CD4-positive, alpha-beta T cell treated with Interleukin-15 for 4 hours (primary cell): ENCODE data around the gene IL4I1.

ENCODE experiments used
- DNase-seq: peaks from one replicate; pipeline ENCODE4 v3.0.0-alpha.2; 2020; ENCODE audit warnings: low spot score

IL4I1 gene

DNA sequence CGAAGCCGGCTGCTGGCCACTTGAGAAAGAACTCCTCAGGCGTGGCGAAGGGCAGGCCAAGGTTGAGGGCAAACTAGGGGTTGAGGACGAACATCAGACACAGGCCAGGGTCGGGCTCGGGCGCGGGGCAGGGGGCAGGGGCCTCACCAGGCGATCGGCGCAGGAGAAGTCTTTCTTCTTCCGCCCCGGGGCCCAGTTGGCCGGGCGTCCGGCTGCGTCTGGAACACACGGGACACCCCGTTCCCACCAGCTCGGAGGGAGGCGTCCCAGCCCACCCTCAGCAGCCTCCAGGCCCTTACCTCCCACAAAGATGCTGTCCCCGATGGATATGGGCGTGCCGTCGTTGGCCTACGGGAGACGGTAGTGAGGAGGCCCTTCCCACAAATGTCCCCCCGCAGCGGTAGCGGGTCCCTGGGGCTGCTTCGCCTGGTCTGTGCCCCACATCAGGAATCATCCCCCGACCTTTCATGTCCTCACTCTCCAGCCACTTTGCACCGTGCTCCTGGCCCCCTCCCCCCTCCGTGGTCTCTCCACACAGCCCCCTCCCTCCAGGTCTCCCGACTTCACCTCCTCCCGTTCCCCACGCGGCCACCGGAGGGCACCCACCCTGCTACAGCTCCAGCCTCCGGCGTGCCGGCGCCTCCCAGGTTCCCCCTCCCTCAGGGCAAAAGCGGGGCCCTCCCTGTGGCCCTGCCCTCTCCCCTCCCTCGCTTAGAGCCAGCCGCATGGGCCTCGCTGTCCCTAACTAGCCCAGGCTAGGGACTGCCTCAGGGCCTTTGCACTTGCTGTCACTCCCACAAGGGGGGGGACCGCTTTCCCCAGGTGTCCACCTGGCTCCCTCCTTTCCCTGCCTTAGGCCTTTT, 34.1 kb downstream of the IL4I1 start:
- no peak for DNase-seq

DNA sequence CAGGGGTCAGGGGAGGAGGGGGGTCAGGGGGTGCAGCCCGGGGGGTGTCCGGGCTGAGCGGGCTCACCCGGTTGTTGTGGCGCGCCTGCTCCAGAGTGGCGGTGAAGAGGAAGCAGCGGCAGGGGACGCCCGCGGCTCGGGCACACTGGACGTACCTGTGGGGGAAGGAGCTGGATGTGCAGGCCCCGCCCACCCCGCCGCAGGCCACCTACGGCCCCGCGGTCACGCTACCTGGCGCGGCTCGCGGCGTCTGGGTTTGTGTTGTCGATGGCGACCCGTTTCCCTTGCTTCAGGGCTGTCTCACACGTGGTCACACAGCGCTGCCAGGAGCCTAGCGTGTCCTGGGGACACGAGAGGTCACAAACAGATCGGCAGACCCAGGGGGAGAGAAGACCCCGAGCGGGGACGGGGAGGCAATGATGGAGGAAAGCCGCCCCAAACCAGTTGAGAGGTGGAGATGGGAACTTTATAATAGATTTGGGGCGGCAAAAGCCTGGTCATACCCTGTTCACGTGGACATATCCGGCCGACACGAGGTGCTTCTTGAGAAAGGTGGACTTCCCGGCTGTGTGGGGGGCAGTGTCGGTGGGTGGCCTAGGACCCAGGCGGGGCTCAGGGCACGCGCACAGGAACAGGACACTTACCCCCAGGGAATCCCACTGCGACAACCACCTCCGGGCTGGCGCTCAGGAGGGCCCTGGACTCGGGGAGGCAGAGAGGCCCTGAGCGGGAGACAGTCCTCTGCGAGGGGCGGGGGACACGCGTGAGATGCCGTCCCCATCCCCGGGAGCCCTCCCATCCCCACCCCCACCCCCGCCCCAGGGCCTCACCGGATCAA, 34.9 kb downstream of the IL4I1 start:
- DNase-seq: no peak

DNA sequence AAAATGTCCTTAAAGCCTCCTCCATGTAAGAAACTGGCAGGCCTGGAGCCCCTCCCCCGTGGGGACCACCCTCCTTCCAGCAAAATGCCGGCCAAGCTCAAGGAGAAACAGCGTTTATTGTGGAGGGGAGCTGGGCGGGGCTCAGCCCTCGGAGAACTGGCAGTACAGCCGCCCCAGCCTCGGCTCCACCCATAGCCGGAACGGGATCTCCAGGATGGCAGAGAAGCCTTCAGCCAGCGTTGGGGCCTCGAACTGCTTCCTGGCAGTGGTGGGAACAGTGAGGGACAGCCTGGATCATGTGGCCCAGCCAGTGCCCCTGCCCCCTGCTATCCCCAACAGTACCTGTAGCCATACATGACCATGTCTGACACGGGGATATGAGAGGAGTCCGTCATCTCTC, 35.6 kb downstream of the IL4I1 start:
- no peak for DNase-seq

DNA sequence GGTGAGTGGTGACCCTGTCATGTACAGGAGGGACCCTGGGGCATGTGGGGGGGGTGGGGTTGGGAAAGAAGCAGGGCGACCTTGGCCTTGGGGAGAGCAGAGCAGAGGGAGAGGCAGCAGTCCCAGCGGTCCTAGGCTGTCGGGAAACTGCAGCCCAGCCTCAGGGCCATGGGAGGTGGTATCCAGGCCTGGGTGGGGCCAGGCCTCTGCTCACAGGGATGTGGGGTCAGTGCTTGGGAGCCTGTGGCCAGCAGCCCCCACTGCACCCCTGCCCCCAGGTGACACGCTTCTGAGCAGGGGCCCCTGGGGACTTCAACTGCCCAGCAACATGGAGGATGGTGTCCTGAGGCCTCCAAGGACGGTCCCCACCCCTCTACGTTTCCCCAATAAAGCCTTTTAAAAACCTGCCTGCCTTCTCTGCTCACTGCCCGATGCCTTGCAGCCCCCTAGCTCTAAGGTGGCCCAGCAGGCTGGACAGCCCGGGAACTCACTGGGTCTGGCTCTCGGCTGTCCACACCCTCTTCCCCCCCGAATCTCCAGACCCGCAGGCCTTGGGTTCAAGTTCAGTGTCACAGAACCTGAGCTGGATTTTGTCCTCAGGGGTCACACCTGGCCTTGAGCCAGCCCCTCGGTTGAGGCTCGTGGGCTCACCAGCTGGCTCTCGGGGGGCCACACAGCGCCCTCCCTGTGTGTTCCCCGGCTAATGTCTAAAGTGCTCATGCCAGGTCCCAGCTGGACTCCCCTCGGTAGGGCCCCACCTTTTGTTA, 36.2 kb downstream of the IL4I1 start:
- DNase-seq: no peak

- DNase-seq: no peak
Observed at GRCh38 chr19:49859682-49860335, 36.9 kb downstream of the IL4I1 start.

DNA sequence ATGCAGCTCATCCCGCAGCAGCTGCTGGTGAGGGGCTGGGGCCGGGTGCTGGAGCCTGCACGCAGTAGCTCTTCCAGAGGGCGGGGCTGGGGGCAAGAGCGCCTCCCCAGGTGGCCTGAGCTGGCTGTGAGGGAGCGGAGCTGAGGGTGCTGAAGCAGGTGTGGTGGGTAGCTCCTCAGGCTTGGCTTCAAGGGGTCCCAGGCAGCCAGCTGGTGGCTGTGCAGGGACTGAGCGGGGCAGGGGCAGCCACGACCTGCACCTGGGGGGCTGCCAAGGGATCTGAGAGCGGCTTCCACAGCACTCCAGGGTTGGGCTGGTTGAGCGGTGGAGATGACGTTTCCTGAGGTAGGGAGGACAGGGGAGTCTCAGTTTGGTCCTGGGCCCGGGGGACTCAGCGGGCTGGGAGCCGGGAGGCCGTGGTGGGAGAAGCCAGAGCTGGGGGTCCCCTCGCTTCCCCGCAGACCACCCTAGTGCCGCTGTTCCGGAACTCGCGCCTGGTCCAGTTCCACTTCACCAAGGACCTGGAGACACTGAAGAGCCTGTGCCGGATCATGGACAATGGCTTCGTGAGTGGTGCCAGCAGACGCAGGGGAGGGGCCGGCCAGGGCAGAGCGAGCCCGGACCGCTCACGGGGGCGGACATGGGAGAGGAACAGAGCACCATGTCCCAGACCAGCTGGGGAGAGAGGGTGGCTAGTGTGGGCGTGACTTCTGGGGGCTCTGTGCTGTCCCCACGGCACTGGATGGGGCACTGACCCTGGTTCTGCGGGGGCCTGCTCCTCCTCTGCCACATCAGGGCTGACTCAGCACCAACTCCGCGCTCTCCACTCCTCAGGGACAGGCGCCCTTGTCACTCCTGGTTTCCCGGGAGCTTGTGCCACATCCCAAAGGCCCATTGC, 38.4 kb downstream of the IL4I1 start:
- no peak for DNase-seq

DNA sequence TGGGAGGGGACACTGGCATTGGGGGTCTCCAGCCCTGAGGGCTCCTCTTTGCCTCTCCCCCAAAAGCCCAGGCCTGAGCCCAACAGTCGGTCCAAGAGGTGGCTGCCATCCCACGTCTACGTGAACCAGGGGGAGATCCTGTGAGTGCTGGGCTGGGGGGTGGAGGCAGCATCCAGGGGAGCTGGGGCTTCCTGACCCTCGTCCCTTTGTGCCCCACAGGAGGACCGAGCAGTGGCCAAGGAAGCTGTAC, 38.9 kb downstream of the IL4I1 start:
- DNase-seq: no peak

- no peak for DNase-seq
Observed at GRCh38 chr19:49857061-49857837, 39.4 kb downstream of the IL4I1 start.

GRCh38 chr19:49856574-49857021, 40.1 kb downstream of the IL4I1 start:
- DNase-seq: no peak

DNA sequence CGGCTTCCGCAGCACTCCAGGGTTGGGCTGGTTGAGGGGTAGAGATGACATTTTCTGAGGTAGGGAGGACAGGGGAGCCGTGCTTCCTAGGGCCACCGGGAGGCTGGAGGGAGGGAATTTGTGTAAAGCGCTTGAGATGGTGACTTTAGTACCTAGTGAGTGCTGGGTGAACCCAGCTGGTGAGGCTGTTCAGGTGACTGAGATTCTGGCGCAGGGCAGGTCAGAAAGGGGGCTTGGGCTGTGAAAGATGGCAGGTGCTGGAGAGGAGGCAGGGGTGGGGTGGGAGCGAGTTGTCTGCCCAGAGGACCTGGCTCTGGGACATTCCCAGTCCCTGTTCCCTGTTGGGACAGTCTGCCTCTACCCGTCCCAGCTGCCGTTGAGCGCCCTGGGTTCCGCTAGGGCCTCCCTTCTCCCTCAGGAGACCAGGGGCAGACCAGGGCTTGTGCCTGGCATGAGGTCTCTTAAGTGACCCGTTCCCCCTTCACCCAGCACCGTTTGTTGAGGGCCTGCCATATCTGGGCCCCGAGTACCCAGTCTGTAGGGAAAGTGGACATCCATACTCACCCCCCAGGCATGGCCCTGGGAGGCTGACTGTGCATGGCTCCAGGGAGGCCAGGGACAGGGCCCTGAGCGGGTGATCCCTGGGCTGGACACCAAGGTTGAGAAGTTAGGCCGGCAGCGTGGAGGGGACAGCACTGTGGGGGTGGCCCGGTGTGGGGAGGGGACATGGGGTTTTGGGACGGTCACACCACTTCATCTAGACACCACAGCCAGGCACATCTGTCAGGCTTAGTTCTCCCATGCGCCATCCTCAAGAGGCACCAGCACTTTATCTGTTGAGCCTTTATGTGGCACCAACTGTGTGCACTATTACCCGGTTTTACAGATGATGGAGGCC, 40.8 kb downstream of the IL4I1 start:
- DNase-seq: no peak

DNA sequence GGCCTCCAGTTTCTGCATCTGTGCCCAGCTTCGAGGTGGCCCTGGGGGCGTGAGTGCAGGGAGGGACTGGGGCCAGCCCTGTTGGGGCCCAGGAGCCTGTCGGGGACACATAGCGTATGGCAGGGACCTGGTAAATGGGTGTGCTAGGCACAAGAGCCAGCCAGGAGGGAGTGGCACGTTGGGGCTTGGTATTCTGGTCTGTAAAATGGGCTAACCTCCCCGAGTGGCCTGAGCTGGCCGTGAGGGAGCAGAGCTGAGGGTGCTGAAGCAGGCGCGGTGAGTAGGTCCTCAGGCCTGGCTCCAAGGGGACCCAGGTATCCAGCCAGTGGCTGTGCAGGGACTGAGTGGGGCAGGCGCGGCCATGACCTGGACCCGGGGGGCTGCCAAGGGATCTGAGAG, 41.4 kb downstream of the IL4I1 start:
- DNase-seq: no peak

DNA sequence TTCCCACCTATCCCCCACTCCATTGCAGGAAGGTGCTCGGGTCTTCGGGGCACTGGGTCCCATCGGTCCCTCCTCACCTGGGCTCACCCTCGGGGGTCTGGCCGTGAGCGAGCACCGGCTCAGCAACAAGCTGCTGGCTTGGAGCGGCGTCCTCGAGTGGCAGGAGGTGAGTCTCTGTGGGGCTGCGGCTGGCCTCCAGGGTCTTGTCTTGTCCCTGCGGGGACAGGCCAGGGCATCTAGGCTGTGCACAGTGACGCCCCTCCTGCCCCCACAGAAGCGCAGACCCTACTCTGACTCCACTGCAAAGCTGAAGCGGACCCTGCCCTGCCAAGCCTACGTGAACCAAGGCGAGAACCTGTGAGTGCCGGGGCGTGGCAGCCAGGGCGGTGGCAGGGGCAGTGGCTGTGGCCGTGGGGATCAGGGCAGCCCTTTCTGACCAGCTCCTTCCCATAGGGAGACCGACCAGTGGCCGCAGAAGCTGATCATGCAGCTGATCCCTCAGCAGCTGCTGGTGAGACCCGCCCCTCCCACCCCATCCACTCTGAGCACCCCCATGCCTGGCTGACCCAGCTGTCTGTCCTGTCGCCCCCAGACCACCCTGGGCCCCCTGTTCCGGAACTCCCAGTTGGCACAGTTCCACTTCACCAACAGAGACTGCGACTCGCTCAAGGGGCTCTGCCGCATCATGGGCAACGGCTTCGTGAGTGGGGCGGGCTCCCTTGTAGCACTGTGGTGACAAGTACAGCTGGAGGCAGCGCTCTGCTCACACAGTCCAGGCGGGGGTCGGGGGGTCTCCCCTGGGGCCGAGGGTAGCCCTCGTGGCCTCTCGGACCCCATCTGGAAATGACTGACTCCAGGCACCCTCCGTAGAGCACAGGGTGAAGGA, 42.1 kb downstream of the IL4I1 start:
- no peak for DNase-seq

DNA sequence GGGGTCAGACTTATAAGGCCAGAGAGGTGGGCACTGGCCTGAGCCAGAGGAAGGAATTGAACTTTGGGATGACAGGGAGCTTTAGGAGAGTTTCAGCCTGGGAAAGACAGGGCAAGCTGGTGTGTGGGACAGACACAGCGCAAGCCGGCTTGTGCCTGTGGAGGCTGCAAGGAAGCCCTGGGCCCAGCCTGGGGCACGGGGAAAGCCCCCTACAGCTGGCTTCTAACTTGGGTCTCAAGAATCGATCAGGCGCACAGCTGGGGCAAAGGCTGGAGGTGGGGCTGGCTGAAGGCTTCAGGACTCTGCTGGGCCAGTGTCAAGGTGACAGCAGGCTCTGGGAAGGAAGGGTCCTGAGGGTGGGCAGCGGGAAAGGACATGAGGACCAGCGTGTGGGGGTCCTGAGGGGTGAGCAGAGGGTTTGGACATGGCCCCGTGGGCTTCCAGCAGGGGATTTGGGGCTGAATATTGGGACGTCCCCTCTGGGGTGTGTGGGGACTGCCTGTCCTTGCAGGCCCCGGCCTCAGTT, 42.8 kb downstream of the IL4I1 start:
- DNase-seq: no peak

DNA sequence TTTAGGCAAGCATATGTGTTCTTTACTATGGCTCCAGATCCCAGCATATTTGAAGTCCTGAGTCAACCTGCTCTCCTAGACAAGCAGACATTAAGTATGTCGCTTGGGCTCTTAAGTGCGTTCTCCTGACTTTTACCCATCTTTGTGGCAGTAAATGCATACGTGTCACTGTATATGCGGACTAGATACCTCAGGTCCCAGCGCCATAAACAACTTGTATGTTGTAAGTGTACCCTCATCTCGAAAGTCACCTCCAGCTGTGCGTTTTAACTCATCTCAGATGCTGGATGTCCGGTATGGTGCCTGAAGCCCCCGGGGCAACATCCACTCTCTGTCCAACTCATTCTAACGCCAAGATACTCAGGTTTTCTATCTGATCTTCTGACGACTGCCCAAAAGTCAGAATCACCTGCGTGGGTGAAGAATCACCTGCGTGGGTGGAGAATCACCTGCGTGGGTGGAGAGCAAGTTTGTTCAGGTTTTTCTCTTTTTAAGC, 44.0 kb downstream of the IL4I1 start:
- no peak for DNase-seq

DNA sequence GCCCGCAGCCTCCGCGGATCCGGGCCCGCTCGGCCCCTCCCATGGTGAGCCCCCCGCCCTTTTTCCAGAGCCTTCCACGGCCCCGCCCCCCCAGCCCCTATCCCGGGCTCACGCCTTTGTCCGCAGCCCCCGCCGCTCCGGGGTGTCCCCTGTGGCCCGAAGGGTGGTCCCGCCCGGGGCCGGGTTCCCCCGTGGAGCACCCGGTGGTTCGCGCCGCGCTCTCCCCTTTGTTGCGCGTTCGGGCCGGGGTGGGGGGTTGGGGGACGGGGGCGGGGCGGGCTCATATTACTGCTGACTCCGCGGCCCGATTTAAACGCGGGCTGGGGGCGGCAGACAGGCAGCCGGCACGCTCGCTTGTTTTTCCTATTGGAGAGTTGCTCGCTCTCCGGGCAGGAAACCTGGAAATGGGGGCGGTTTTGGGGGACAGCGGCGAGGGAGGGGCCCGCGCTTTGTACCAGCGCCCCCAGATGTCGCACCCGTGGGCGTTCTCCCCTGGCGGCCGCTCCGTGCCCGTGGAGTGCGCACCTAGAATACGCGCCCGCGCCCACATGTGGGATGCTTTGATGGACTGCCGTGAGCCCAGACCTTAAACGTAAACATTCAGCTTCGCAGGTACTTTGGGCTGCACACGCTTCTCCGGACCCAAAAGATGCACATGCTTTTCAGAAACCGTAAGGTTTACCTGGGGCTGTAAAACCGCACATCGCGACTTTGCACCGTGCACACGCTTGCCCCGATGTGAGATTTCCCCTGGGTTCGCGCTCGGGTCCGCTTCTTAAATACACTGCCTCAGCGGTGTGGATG, 45.0 kb downstream of the IL4I1 start:
- no peak for DNase-seq

DNA sequence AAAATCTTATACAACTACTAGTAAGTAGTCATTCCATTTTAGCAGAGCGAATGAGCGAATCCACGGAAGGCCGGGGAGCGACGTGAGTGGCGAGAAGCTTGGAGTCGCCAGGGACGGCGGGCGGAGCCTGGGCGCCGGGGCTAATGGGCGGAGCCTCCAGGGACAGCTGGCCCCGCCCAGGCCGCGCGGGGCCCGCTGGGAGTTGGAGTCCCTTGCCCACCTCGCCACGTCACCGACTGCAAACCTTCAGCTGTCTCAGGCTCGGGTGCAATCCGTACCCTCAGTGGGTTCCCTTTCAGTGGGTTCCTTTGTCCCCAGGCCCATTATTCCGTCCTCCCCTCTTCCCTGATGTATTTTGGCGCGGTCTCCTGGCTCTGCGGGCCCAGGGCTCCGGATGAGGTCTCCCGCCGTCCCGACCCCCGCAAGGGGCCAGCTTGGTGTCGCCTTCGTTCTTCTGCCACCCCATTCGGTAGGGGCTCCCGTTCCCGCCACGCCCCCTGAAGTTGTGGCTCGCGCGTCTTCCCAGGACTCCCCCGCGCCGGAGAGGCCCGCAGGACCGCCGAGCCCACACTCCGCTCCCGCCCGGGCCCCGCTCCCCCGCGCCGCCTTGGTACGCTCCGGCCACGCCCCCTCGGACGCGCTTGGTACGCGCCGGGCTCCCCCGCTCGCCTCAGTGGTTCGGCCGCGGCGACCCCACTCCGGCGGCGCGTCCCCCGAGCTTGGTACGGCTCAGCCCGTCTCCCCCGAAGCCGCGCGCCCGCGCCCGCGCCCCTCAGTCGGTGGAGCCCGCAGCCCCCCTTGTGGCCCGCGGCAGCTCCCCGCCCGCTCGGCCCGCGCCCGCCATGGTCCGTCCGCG, 46.0 kb downstream of the IL4I1 start, which contains the start of gene PTOV1:
PTOV1 (plus strand) TSS at position 673 of the 856 bp plus-strand sequence.
- peak; percentile 88 for DNase-seq
